Smooth muscle cell (in vitro differentiated cells): ENCODE data around the gene TMEM79. TPM values are rescaled to one million over a fixed set of nuclear protein-coding genes. Genes with fewer than 3 reads are reported as not detected.

ENCODE experiments used
- DNase-seq: peaks from one replicate; lab custom pipeline; 2025; ENCODE audit not compliant: unreplicated experiment; lab: John Stamatoyannopoulos, UW
- H2AFZ ChIP-seq: fragments of 200-600 bp; sonication (generic); 2 replicates; pipeline ENCODE4 v1.6.0; 2016; ENCODE audit warnings: antibody characterized with exemption, low read depth, mild to moderate bottlenecking
- H3F3A ChIP-seq: fragments of 200-600 bp; sonication (generic); 2 replicates; pipeline ENCODE4 v1.6.0; 2017; ENCODE audit warnings: antibody characterized with exemption, low read depth
- H3K27ac ChIP-seq: fragments of 200-600 bp; sonication (generic); 2 replicates; pipeline ENCODE4 v1.5.1; 2016; ENCODE audit warnings: low read depth, mild to moderate bottlenecking
- H3K27me3 ChIP-seq: fragments of 200-600 bp; sonication (generic); 2 replicates; pipeline ENCODE4 v1.6.1; 2016; ENCODE audit warnings: low read depth, mild to moderate bottlenecking
- H3K36me3 ChIP-seq: fragments of 200-600 bp; sonication (generic); 2 replicates; pipeline ENCODE4 v1.5.1; 2016; ENCODE audit warnings: low read depth
- H3K4me1 ChIP-seq: fragments of 200-600 bp; sonication (generic); 2 replicates; pipeline ENCODE4 v1.5.1; 2016; ENCODE audit warnings: low read depth
- H3K4me2 ChIP-seq: fragments of 200-600 bp; sonication (generic); 2 replicates; pipeline ENCODE4 v1.6.0; 2016; ENCODE audit warnings: mild to moderate bottlenecking
- H3K4me3 ChIP-seq: fragments of 200-600 bp; sonication (generic); 2 replicates; pipeline ENCODE4 v1.5.1; 2016; ENCODE audit warnings: mild to moderate bottlenecking
- H3K79me2 ChIP-seq: fragments of 200-600 bp; sonication (generic); 2 replicates; pipeline ENCODE4 v1.6.0; 2016; ENCODE audit warnings: low read depth, mild to moderate bottlenecking
- H3K9ac ChIP-seq: fragments of 200-600 bp; sonication (generic); 2 replicates; pipeline ENCODE4 v1.6.0; 2016; ENCODE audit warnings: low read depth
- H3K9me3 ChIP-seq: fragments of 200-600 bp; sonication (generic); replicated peaks from 2 replicates; pipeline ENCODE4 v1.5.1; 2016; ENCODE audit warnings: low read depth
- H4K20me1 ChIP-seq: fragments of 200-600 bp; sonication (generic); 2 replicates; pipeline ENCODE4 v1.6.0; 2016; ENCODE audit warnings: low read depth
- WGBS: methylation state at CpG from one replicate; pipeline ENCODE4 v1.1.7; 2016; ENCODE audit warnings: low lambda C conversion rate; 5-methylcytosine and 5-hydroxymethylcytosine counted together
- polyA plus RNA-seq: library from polyadenylated mRNA; unstranded; fragments of >200 nt; fragmentation: Nextera tagmentation; extraction: Ambion mirVana; gene quantifications from 2 replicates; pipeline ENCODE4 v1.2.1, GENCODE V29; 2016
- total RNA-seq: library from RNA; depleted of rRNA; stranded (reverse); fragments of >200 nt; gene quantifications from 2 replicates; pipeline ENCODE4 v1.2.3, GENCODE V29; 2014
- TF ChIP-seq, protein P1 (sequence below): fragments of 200-600 bp; sonication (generic); IDR thresholded peaks from 2 replicates; pipeline ENCODE4 v1.5.1; 2017; ENCODE audit warnings: borderline replicate concordance, mild to moderate bottlenecking, antibody characterized with exemption; ENCODE audit not compliant: insufficient read depth, poor library complexity, severe bottlenecking

Gene TMEM79
- total and polyA plus RNA-seq, 2 experiments from 2014 or later = 6.9 to 8.9 TPM

DNA sequence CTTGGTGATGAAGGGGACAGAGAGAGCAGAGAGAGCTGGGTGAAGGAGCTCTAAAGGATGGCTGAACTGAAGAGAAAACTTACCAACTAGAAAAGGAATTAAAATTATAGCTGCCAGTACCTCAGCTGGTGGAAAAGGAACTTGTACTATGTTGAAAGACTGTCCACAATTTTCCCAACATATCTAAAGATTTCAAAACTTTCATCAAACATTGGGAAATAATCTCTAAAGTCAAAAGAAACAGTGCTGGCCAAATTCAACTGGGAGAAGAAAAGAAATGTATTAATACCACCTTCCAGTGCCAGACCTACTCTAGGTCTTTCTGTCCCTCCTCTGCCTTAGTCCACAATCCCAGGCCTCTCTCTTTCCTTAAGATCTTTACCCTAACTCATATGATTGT lies 7.6 kb upstream of the TMEM79 start:
- H3K4me3 ChIP-seq = no peak overlapping the region
- no peak overlapping the region for H3K9ac ChIP-seq
- TF ChIP-seq, protein P1, sequence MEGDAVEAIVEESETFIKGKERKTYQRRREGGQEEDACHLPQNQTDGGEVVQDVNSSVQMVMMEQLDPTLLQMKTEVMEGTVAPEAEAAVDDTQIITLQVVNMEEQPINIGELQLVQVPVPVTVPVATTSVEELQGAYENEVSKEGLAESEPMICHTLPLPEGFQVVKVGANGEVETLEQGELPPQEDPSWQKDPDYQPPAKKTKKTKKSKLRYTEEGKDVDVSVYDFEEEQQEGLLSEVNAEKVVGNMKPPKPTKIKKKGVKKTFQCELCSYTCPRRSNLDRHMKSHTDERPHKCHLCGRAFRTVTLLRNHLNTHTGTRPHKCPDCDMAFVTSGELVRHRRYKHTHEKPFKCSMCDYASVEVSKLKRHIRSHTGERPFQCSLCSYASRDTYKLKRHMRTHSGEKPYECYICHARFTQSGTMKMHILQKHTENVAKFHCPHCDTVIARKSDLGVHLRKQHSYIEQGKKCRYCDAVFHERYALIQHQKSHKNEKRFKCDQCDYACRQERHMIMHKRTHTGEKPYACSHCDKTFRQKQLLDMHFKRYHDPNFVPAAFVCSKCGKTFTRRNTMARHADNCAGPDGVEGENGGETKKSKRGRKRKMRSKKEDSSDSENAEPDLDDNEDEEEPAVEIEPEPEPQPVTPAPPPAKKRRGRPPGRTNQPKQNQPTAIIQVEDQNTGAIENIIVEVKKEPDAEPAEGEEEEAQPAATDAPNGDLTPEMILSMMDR = no peak
- no peak overlapping the region for H2AFZ ChIP-seq
- H3K4me1 ChIP-seq = peaks cover 9% of the 10 kb centered on the region
- H3K9me3 ChIP-seq = no peaks in the 10 kb centered on the region
- peaks cover 31% of the 10 kb centered on the region for H3K79me2 ChIP-seq
- DNase-seq = no peak
- H3K27ac ChIP-seq = no peak overlapping the region
- H3K27me3 ChIP-seq = no peaks in the 10 kb centered on the region
- H3K4me2 ChIP-seq = no peak overlapping the region
- H4K20me1 ChIP-seq = peaks cover 52% of the 10 kb centered on the region
- H3F3A ChIP-seq = no peaks in the 10 kb centered on the region
- H3K36me3 ChIP-seq = peaks cover 18% of the 10 kb centered on the region

DNA sequence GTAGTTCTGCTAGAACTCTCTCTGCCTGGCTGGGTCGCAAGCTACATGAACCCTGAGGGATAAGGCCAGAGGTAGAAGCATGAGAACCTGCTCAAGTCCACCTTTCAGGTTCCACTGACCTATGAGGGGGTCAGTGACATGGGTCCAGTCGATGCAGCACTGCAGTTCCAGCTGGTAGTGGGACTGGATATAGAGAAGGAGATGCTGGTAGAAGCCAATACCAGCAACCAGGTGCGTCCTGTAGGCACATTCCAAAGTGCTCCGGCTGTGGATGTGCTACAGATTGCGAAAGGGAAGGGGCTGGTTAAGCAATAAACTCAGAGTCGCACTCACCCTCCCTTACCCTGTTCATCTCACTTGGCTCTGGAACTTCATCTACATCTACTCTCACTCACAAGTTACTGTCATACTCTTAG lies 7.2 kb upstream of the TMEM79 start:
- Histone ChIP-seq H4K20me1 (peaks cover 56% of the 10 kb centered on the region), H3K4me3 (no peak overlapping the region), H3K27ac (no peak overlapping the region), H3K36me3 (peaks cover 18% of the 10 kb centered on the region), H3K4me2 (no peak overlapping the region), H2AFZ (no peak overlapping the region), H3K79me2 (peaks cover 35% of the 10 kb centered on the region), H3K27me3 (no peaks in the 10 kb centered on the region), H3K9ac (no peak overlapping the region), H3F3A (no peaks in the 10 kb centered on the region), H3K4me1 (peaks cover 14% of the 10 kb centered on the region), H3K9me3 (no peaks in the 10 kb centered on the region)
- 86% methylated on average over 6 of the region's 6 CpGs for WGBS
- TF ChIP-seq, protein P1 = no peak
- DNase-seq = no peak

DNA sequence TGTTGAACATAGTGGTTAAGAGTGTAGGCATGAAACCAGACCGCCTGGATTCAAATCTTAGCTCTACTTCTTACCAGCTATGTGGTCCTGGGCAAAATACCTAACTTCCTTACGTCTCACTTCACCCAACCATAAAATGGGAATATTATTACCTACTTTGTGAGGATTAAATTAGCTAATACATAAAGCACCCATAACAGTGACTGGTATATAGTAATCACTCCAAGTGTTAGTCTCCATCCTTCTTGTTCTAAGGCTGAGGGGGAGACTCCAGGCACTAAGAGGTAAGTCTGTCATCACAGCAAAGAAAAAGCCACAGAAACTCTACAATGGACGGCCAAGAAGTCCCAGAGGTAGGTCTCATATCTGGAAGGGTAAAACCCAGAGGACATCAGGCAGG lies 4.3 kb upstream of the TMEM79 start:
- H3K79me2 ChIP-seq = peaks cover 42% of the 10 kb centered on the region
- H3F3A ChIP-seq = no peaks in the 10 kb centered on the region
- H3K27ac ChIP-seq = no peak overlapping the region

DNA sequence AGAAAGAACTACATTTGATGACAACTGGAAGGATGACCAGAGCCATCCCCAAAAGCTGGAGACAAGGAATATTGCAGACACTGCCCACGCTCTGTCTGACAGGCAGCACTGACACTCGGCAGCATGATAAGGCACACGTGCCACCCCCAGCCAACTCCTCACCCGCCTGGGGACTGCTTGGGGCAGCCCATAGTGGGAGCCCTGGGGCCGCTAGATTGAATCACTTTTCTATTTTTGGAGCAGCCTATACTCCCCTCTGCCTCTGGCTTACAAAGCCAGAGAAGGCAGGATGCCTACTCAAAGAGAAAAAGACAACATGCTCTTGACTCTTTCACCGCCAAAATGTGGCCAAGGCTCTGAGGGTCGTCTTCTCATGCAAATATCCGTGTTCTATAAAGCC lies 2.8 kb upstream of the TMEM79 start:
- WGBS = 15% methylated on average over 8 of the region's 8 CpGs
- TF ChIP-seq, protein P1 = no peak
- DNase-seq = peak; percentile 26

More for the DNA sequence above, 4.3 kb upstream of the TMEM79 start:
- 94% methylated on average over 3 of the region's 3 CpGs for WGBS
- Histone ChIP-seq H3K9ac (no peak overlapping the region), H3K36me3 (no peaks in the 10 kb centered on the region), H3K4me1 (peaks cover 24% of the 10 kb centered on the region), H4K20me1 (peaks cover 51% of the 10 kb centered on the region), H3K9me3 (no peaks in the 10 kb centered on the region), H2AFZ (no peak overlapping the region), H3K4me3 (no peak overlapping the region), H3K27me3 (no peaks in the 10 kb centered on the region), H3K4me2 (no peak overlapping the region)
- no peak for DNase-seq
- TF ChIP-seq, protein P1 = no peak

More for the DNA sequence above, 2.8 kb upstream of the TMEM79 start:
- Histone ChIP-seq H3K4me1 (peaks cover 24% of the 10 kb centered on the region), H3K9ac (peak overlapping the region; percentile 97), H4K20me1 (peaks cover 44% of the 10 kb centered on the region), H3K27me3 (no peaks in the 10 kb centered on the region), H3K4me3 (peak overlapping the region; percentile 82), H3K79me2 (peaks cover 42% of the 10 kb centered on the region), H3K4me2 (peak overlapping the region; percentile 94), H3F3A (no peaks in the 10 kb centered on the region), H3K36me3 (no peaks in the 10 kb centered on the region), H2AFZ (no peak overlapping the region), H3K27ac (peak overlapping the region; percentile 87), H3K9me3 (no peaks in the 10 kb centered on the region)
